Mucosa of descending colon (tissue), 3 donors: ENCODE results near the gene MACROH2A1. TPM values are rescaled to one million over a fixed set of nuclear protein-coding genes. Genes with fewer than 3 reads are reported as not detected.

ENCODE experiments used
- ATAC-seq: fragments of 200-7000 bp; cut with Tn5 transposase; one replicate; pipeline ENCODE4 v1.9.1; 2020; ENCODE audit warnings: mild to moderate bottlenecking, moderate library complexity
- DNase-seq, 3 donors: peaks; one replicate each; pipeline ENCODE4 v3.0.0-alpha.2; 2020
- H3K36me3 ChIP-seq: fragments of 200-600 bp; one replicate; pipeline ENCODE4 v1.8.0; 2021; ENCODE audit warnings: low read depth, mild to moderate bottlenecking
- H3K4me1 ChIP-seq: fragments of 200-600 bp; one replicate; pipeline ENCODE4 v1.8.0; 2021; ENCODE audit warnings: low read depth, mild to moderate bottlenecking
- H3K4me3 ChIP-seq: fragments of 200-600 bp; one replicate; pipeline ENCODE4 v1.8.0; 2021; ENCODE audit warnings: mild to moderate bottlenecking
- H3K9me3 ChIP-seq: fragments of 200-600 bp; one replicate; pipeline ENCODE4 v1.8.0; 2021; ENCODE audit warnings: mild to moderate bottlenecking
- intact Hi-C, 2 donors: fragments of 100-400 bp; cut with DNase I in 1 of 2; cut with micrococcal nuclease in 1 of 2; formaldehyde crosslinking; loops; one replicate each; pipeline versions ENCODE4 v1.11.0 to v1.11.1; 2022; cut with DNase I, micrococcal nuclease
- total RNA-seq, 3 donors: library from RNA; stranded (reverse); fragmentation: NEBNext Ultra II Directional in 2 of 3; extraction: Animal tissue kit (Norgen Biotek cat#: 25700) in 2 of 3; gene quantifications; one replicate each; pipeline versions ENCODE4 v1.2.1 to v1.2.4, GENCODE V29; 2021 to 2023
- TF ChIP-seq, protein P1 (sequence below): fragments of 200-600 bp; IDR thresholded peaks from one replicate; pipeline ENCODE4 v1.8.0; 2022; ENCODE audit warnings: antibody characterized with exemption, mild to moderate bottlenecking
- donor health status: DM: no; HTN: no; CAD: no; lungs with moderate emphysema.
- donor health status: DM: no; HTN: no; CAD: no.
- donor health status: DM: no; HTN: yes; CAD: no.

Gene MACROH2A1
- total RNA-seq, 3 donors from 2014 or later, result 170 to 255 (median 243) TPM

- Histone ChIP-seq H3K4me3 (no peak overlapping the region), H3K4me1 (no peaks in the 10 kb centered on the region), H3K9me3 (no peaks in the 10 kb centered on the region), H3K36me3 (no peaks in the 10 kb centered on the region)
- ATAC-seq, result no peak
- TF ChIP-seq, protein P1, sequence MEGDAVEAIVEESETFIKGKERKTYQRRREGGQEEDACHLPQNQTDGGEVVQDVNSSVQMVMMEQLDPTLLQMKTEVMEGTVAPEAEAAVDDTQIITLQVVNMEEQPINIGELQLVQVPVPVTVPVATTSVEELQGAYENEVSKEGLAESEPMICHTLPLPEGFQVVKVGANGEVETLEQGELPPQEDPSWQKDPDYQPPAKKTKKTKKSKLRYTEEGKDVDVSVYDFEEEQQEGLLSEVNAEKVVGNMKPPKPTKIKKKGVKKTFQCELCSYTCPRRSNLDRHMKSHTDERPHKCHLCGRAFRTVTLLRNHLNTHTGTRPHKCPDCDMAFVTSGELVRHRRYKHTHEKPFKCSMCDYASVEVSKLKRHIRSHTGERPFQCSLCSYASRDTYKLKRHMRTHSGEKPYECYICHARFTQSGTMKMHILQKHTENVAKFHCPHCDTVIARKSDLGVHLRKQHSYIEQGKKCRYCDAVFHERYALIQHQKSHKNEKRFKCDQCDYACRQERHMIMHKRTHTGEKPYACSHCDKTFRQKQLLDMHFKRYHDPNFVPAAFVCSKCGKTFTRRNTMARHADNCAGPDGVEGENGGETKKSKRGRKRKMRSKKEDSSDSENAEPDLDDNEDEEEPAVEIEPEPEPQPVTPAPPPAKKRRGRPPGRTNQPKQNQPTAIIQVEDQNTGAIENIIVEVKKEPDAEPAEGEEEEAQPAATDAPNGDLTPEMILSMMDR, result no peak
- intact Hi-C loops, result no loop called here
- no peak for DNase-seq
Observed at GRCh38 chr5:135417083-135417482, 18.1 kb upstream of the MACROH2A1 start.

GRCh38 chr5:135405082-135405481 is 6.1 kb upstream of the MACROH2A1 start:
- no peak for DNase-seq
- TF ChIP-seq, protein P1, result no peak
- Histone ChIP-seq H3K9me3 (no peaks in the 10 kb centered on the region), H3K36me3 (no peaks in the 10 kb centered on the region), H3K4me1 (no peaks in the 10 kb centered on the region), H3K4me3 (no peak overlapping the region)
- ATAC-seq, result no peak
- intact Hi-C loops, result no loop called here

DNA sequence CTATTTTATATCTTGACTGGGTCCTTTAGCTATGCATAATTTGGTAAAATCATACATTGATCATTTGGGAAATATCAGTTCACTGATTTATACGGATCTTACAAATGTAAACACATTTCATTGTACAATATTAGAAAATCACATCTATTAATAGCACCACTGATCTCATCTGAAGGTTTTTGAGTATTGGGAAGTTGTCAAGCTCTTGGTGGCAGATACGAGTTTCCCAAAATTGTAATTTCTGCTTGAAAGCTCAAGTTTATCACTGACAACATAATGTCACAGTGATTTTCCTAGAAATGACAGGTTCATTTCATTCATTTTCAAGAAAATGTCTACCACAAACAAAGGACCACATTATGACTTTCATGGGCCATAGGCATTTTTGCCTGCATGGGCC is 3.0 kb upstream of the MACROH2A1 start:
- Histone ChIP-seq H3K9me3 (no peaks in the 10 kb centered on the region), H3K4me3 (no peak overlapping the region), H3K36me3 (no peaks in the 10 kb centered on the region), H3K4me1 (peaks cover 10% of the 10 kb centered on the region)
- DNase-seq (no peak), ATAC-seq (no peak)
- intact Hi-C loops, result no loop called here
- TF ChIP-seq, protein P1, result no peak

DNA sequence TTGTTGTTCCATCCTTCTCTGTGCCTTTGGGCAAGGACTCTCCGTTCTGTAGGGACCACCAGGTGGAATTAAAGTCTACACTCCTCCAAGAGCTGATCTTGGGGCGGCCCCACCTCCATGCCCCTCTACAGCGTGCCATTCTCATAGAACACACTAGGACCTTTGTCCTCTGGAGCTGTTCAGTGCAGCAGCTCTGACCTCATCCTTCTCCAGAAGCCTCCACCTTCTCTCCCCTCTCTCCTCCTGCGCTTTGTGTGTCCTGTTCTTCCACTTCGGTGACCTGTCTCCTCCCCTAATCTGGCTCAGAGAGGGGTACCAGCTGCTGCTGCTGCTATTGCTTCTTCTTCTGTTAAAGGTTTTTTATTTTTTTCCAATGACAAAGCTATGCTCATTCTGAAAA is 1.8 kb upstream of the MACROH2A1 start:
- Histone ChIP-seq H3K9me3 (no peaks in the 10 kb centered on the region), H3K36me3 (no peaks in the 10 kb centered on the region), H3K4me1 (peaks cover 18% of the 10 kb centered on the region), H3K4me3 (no peak overlapping the region)
- intact Hi-C loops, result no loop called here
- TF ChIP-seq, protein P1, result no peak
- no peak for ATAC-seq
- no peak for DNase-seq

DNA sequence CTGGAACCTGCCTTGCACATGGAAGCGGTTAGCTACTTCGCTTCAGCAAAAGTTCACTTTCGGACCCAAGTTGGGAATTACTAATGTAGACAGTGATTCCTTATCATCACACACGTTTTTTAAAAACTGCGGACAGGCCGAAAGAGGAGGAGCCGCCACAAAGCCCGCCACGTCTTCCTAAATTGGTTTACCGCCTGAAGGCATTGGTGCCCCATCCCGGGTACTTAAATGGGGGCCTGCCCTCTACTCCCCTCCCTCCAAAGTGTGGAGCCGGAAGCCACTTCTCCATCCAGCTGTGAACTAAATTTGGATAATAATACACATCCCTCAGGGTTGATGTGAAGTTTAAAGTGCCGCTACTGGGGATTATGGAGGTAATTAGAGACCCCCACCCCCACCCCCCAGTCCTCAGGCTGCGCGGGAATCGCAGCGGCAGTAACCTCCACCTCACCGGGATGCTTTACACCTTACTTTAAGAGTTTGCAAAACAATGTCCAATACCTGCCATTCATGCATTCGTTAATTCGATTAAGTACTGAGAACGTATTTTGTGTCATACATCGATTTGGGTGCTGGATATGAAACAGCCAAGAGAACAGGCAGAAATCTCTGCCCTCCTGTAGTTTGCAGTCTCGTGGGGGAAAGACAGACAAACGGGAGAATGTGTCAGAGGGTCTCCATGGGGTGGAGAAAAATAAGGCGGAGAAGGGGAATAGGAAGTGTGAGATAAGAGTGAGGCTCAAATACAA is 937 bp upstream of the MACROH2A1 start:
- ATAC-seq (no peak), DNase-seq (no peak)
- TF ChIP-seq, protein P1, result no peak
- Histone ChIP-seq H3K4me3 (peak overlapping the region; percentile 55), H3K36me3 (no peaks in the 10 kb centered on the region), H3K9me3 (no peaks in the 10 kb centered on the region), H3K4me1 (peaks cover 18% of the 10 kb centered on the region)
- intact Hi-C loops, result no loop called here
